Measurements from ENCODE around the gene IL23R.

GRCh38 chr1:67142931-67143330 lies 23.3 kb upstream of the IL23R start:
- TF ChIP-seq ZNF274 (IDR thresholded peaks at IDR 0.05; ENCODE audit: low read depth, low read length) (no peak), YY1 (IDR thresholded peaks at IDR 0.05; ENCODE audit: insufficient read depth, insufficient read length) (no peak)

All from NT2/D1 (cell line).